Measurements from ENCODE around the gene WDR48. TPM values are rescaled to one million over a fixed set of nuclear protein-coding genes. Genes with fewer than 3 reads are reported as not detected.

WDR48 gene
- total RNA-seq, 2 experiments from 2014 or later: 33.2 to 34.7 TPM

DNA sequence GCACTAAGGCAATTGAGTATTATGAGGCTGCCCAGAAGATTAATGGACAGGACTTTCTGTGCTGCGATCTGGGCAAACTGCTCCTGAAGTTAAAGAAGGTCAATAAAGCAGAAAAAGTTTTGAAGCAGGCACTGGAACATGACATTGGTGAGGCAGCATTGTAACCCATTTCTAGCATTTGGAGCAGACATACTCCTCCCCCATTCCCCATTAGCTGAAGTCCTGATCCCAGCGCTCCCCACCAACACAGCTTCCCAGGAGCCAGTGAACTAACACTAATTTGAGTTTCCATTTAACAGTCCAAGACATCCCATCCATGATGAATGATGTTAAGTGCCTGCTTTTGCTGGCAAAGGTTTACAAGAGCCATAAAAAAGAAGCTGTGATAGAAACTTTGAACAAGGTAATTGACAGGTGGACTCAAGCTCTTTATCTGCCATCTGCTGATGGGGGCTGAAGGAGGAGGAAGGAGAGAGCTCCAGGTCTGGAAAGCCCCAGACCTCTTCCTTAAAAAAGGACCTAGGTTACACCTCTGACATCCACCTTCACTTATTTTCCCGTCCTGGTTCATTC lies 79.0 kb downstream of the WDR48 start:
- Mint-ChIP-seq H3K27me3 (no peaks in the 10 kb centered on the region), H3K36me3 (ENCODE audit: low read depth) (no peaks in the 10 kb centered on the region), H3K4me3 (no peak overlapping the region), H3K9me3 (no peaks in the 10 kb centered on the region), H3K4me1 (ENCODE audit: low read depth) (peaks cover 22% of the 10 kb centered on the region), H3K27ac (no peak overlapping the region)
- intact Hi-C loops (cut with micrococcal nuclease): no loop called here
- ATAC-seq (no peak), DNase-seq (no peak)
- CTCF ChIA-PET: interaction anchor here (2.9 to 8.4 kb wide), 2 partner anchors 157 to 160 kb away, joined by 12 to 103 read pairs; no protein-coding TSS in a partner anchor
- POLR2A ChIA-PET: interaction anchor here (0.8 to 1.4 kb wide), 2 partner anchors 10 to 26 kb away, joined by 3 to 7 read pairs; no protein-coding TSS in a partner anchor
- TF ChIP-seq, protein P1, sequence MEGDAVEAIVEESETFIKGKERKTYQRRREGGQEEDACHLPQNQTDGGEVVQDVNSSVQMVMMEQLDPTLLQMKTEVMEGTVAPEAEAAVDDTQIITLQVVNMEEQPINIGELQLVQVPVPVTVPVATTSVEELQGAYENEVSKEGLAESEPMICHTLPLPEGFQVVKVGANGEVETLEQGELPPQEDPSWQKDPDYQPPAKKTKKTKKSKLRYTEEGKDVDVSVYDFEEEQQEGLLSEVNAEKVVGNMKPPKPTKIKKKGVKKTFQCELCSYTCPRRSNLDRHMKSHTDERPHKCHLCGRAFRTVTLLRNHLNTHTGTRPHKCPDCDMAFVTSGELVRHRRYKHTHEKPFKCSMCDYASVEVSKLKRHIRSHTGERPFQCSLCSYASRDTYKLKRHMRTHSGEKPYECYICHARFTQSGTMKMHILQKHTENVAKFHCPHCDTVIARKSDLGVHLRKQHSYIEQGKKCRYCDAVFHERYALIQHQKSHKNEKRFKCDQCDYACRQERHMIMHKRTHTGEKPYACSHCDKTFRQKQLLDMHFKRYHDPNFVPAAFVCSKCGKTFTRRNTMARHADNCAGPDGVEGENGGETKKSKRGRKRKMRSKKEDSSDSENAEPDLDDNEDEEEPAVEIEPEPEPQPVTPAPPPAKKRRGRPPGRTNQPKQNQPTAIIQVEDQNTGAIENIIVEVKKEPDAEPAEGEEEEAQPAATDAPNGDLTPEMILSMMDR (IDR thresholded peaks at IDR 0.05): no peak

DNA sequence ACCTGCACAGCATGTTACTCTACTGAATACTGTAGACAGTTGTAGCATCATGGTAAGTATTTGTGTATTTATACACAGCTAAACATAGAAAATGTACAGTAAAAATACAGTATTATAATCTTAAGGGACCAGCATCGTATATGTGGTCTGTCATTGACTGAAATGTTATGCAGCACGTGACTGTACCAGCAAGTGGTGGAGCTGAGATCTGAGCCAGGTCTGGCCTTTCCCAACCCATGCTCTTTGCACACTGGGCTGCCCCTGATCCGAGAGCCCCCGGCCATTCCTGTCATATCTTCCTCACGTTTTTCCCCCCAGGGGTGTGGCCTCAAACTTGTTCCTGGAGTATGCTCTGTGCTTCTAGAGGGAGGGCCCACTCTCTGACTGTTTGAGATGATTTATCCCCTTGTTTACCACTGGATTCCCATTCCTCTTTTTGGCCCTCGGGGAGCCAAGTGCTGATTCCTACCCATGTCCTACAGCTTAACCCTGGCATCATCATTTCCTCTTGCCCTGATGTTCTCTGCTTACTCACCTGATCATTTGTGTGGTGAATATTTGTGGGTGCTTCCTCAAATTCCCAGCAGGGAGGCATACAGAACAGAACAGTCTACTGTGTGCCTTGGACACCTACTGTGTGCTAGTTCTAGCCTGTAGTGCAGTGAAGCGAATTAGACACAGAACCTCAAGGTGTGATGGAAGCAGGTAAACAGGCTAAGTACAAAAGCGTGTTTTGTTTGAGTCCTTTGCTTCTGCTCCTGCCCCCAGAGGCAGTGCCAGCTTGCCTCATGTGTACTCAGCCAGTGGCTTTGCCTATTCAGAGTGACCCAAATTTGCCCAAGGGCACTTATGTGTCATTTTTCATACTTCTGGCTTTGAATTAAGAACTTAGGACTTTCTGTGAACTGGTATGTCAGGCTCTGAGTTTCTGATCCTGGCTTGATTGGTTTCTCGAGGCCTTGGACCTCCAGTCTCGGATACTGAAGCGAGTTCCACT lies 80.6 kb downstream of the WDR48 start:
- Mint-ChIP-seq H3K27me3 (no peaks in the 10 kb centered on the region), H3K4me3 (no peak overlapping the region), H3K36me3 (ENCODE audit: low read depth) (no peaks in the 10 kb centered on the region), H3K27ac (no peak overlapping the region), H3K9me3 (no peaks in the 10 kb centered on the region), H3K4me1 (ENCODE audit: low read depth) (peaks cover 15% of the 10 kb centered on the region)
- TF ChIP-seq, protein P1 (IDR thresholded peaks at IDR 0.05): no peak
- CTCF ChIA-PET: interaction anchor here (2.9 to 8.4 kb wide), 2 partner anchors 155 to 159 kb away, joined by 12 to 103 read pairs; no protein-coding TSS in a partner anchor
- ATAC-seq (no peak), DNase-seq (no peak)
- intact Hi-C loops (cut with micrococcal nuclease): no loop called here
- POLR2A ChIA-PET: interaction anchor here (0.9 kb wide), 1 partner anchor 40 kb away, joined by 3 read pairs; no protein-coding TSS in a partner anchor

DNA sequence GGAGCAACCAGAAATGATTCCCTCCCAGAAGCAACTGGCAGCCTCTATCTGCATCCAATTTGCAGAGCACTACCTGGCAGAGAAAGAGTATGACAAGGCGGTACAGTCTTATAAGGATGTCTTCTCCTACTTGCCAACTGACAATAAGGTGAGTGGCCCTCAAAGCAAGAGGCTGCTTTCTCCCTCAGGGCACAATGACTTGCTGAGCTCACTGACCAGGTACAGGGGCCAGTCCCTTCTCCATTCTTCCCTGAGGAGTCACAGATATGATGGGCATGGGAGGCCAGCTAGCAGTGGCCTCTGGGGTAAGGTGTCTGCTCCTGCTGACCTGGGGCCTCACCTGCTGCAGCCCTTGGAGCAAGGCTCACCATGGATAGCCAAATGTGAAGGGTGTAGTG lies 81.3 kb downstream of the WDR48 start:
- peaks cover 8% of the 10 kb centered on the region for H3K4me1 Mint-ChIP-seq (ENCODE audit: low read depth)
- TF ChIP-seq, protein P1 (IDR thresholded peaks at IDR 0.05): no peak
- H3K9me3 Mint-ChIP-seq: no peaks in the 10 kb centered on the region
- no peak overlapping the region for H3K4me3 Mint-ChIP-seq
- no peaks in the 10 kb centered on the region for H3K36me3 Mint-ChIP-seq (ENCODE audit: low read depth)
- no peaks in the 10 kb centered on the region for H3K27me3 Mint-ChIP-seq
- ChIA-PET POLR2A (interaction anchor here (0.9 kb wide), 1 partner anchor 41 kb away, joined by 3 read pairs; no protein-coding TSS in a partner anchor), CTCF (interaction anchor here (0.6 to 1.1 kb wide), 2 partner anchors 155 to 284 kb away, joined by 3 to 5 read pairs; no protein-coding TSS in a partner anchor)
- ATAC-seq (no peak), DNase-seq (no peak)
- H3K27ac Mint-ChIP-seq: no peak overlapping the region
- intact Hi-C loops (cut with micrococcal nuclease): no loop called here

DNA sequence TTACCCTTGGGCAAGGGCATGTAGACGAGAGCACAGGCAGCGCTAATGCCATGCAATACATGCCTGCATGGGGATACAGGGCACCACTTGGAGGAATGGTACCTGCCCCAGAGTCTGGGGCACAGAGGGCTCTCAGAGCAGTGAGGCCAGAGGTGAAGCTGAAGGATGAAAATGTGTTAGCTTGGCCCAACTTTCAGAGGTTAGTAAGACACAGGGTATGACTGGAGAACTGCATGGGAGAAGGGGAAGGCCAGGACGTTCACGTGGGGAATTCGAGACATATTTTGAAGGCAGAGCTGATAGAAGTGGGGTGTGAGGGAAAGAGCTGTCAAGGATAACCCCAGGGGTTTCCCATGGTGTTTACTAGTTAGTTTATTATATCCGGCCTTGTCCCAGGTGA lies 82.0 kb downstream of the WDR48 start:
- no peaks in the 10 kb centered on the region for H3K27me3 Mint-ChIP-seq
- H3K4me1 Mint-ChIP-seq (ENCODE audit: low read depth): peaks cover 9% of the 10 kb centered on the region
- H3K4me3 Mint-ChIP-seq: no peak overlapping the region
- no peak for DNase-seq
- ChIA-PET POLR2A (no interaction called here), CTCF (interaction anchor here (1.1 to 1.3 kb wide), 2 partner anchors 14 to 154 kb away, joined by 3 to 5 read pairs; no protein-coding TSS in a partner anchor)
- no peaks in the 10 kb centered on the region for H3K36me3 Mint-ChIP-seq (ENCODE audit: low read depth)
- intact Hi-C loops (cut with micrococcal nuclease): no loop called here
- ATAC-seq: no peak
- TF ChIP-seq, protein P1 (IDR thresholded peaks at IDR 0.05): no peak
- no peak overlapping the region for H3K27ac Mint-ChIP-seq
- no peaks in the 10 kb centered on the region for H3K9me3 Mint-ChIP-seq
